IMR-90 (cell line): Measurements from ENCODE around the gene PAQR9. TPM values are rescaled to one million over a fixed set of nuclear protein-coding genes. Genes with fewer than 3 reads are reported as not detected.

Source experiments
- ATAC-seq: fragments of 200-7000 bp; cut with Tn5 transposase; 2 replicates; pipeline ENCODE4 v1.9.1; 2020; ENCODE audit warnings: low read depth, mild to moderate bottlenecking, moderate library complexity
- BruUV-seq: library from RNA; stranded (reverse); fragments of 400-500 nt; replicated peaks from 2 replicates; lab custom pipeline; 2021; lab: Mats Ljungman, UMichigan
- CTCF ChIA-PET: fragments of 300-600 bp; formaldehyde crosslinking; extraction: SDS; loops from one replicate; lab custom pipeline; 2021; ENCODE audit warnings: antibody characterized with exemption; lab: Yijun Ruan, JAX
- POLR2A ChIA-PET: fragments of 300-600 bp; sonication (Branson Sonifier 250); formaldehyde crosslinking; loops from one replicate; lab custom pipeline; 2022; ENCODE audit warnings: antibody characterized with exemption; ENCODE audit not compliant: unreplicated experiment; lab: Charles Lee
- DNase-seq: peaks from one replicate; pipeline ENCODE4 v3.0.0; 2013
- H2AFZ ChIP-seq: replicated peaks from 2 replicates; pipeline ENCODE3; 2013; ENCODE audit warnings: low read length, mild to moderate bottlenecking; ENCODE audit not compliant: poor library complexity
- H2AK5ac ChIP-seq: 2 replicates; pipeline ENCODE4 v1.6.1; 2013; ENCODE audit warnings: low read depth, low read length, inconsistent platforms
- H2AK9ac ChIP-seq: replicated peaks from 2 replicates; pipeline ENCODE3; 2013; ENCODE audit warnings: mild to moderate bottlenecking, low read depth, low read length, moderate library complexity; ENCODE audit not compliant: poor library complexity
- H2BK120ac ChIP-seq: 2 replicates; pipeline ENCODE4 v1.6.1; 2013; ENCODE audit warnings: low read depth, low read length, inconsistent platforms
- H2BK15ac ChIP-seq: 3 replicates; pipeline ENCODE4 v1.6.1; 2013; ENCODE audit warnings: low read depth, low read length, inconsistent platforms
- H2BK20ac ChIP-seq: 2 replicates; pipeline ENCODE4 v1.6.1; 2013; ENCODE audit warnings: low read depth, mild to moderate bottlenecking, inconsistent platforms, low read length, moderate library complexity
- H2BK5ac ChIP-seq: 2 replicates; pipeline ENCODE4 v1.6.1; 2013; ENCODE audit warnings: mild to moderate bottlenecking, low read depth, low read length, inconsistent platforms; ENCODE audit not compliant: poor library complexity, severe bottlenecking
- H3K14ac ChIP-seq: replicated peaks from 2 replicates; pipeline ENCODE4 v1.6.1; 2013; ENCODE audit warnings: low read depth, low read length, inconsistent platforms
- H3K18ac ChIP-seq: 2 replicates; pipeline ENCODE4 v1.6.1; 2013; ENCODE audit warnings: low read depth, low read length, control low read depth
- H3K23ac ChIP-seq: 2 replicates; pipeline ENCODE4 v1.6.1; 2013; ENCODE audit warnings: low read depth, low read length, inconsistent platforms
- H3K27ac ChIP-seq: 2 replicates; pipeline ENCODE4 v1.5.1; 2013; ENCODE audit warnings: mild to moderate bottlenecking, control low read depth, low read length; ENCODE audit not compliant: insufficient read depth
- H3K27me3 ChIP-seq: 2 replicates; pipeline ENCODE4 v1.6.1; 2013; ENCODE audit warnings: low read length; ENCODE audit not compliant: control insufficient read depth, insufficient read depth
- H3K36me3 ChIP-seq: 2 replicates; pipeline ENCODE4 v1.6.1; 2013; ENCODE audit warnings: low read length, mixed read lengths; ENCODE audit not compliant: control insufficient read depth, insufficient read depth
- H3K4ac ChIP-seq: 2 replicates; pipeline ENCODE4 v1.6.1; 2013; ENCODE audit warnings: low read depth, low read length, inconsistent platforms
- H3K4me1 ChIP-seq: 2 replicates; pipeline ENCODE4 v1.6.1; 2013; ENCODE audit warnings: low read length, mixed read lengths; ENCODE audit not compliant: control insufficient read depth, insufficient read depth
- H3K4me2 ChIP-seq: 2 replicates; pipeline ENCODE4 v1.6.1; 2013; ENCODE audit warnings: low read depth, mild to moderate bottlenecking, control low read depth, low read length, moderate library complexity
- H3K4me3 ChIP-seq: 2 replicates; pipeline ENCODE4 v1.5.1; 2013; ENCODE audit warnings: low read depth, mild to moderate bottlenecking, control low read depth, low read length, moderate library complexity; ENCODE audit not compliant: insufficient read depth
- H3K56ac ChIP-seq: 2 replicates; pipeline ENCODE4 v1.6.1; 2013; ENCODE audit warnings: low read length, inconsistent platforms; ENCODE audit not compliant: insufficient read depth; ENCODE audit errors: extremely low read depth
- H3K79me1 ChIP-seq, 2 experiments: 2 replicates each; pipeline ENCODE4 v1.6.1; 2013; ENCODE audit warnings: low read length in 2 of 2, inconsistent platforms in 1 of 2, low read depth in 1 of 2
- H3K9ac ChIP-seq: 2 replicates; pipeline ENCODE4 v1.6.1; 2013; ENCODE audit warnings: low read depth, low read length, control low read depth
- H3K9me1 ChIP-seq: 2 replicates; pipeline ENCODE4 v1.6.1; 2013; ENCODE audit warnings: low read length, inconsistent platforms; ENCODE audit not compliant: insufficient read depth
- H3K9me3 ChIP-seq: 2 replicates; pipeline ENCODE4 v1.6.1; 2013; ENCODE audit warnings: low read length; ENCODE audit not compliant: control insufficient read depth, insufficient read depth
- H4K20me1 ChIP-seq: 2 replicates; pipeline ENCODE4 v1.6.1; 2013; ENCODE audit warnings: low read length, inconsistent platforms; ENCODE audit not compliant: insufficient read depth
- H4K5ac ChIP-seq: 2 replicates; pipeline ENCODE4 v1.6.1; 2013; ENCODE audit warnings: mild to moderate bottlenecking, low read depth, low read length, control low read depth
- H4K8ac ChIP-seq, 2 experiments: 2 replicates each; pipeline ENCODE4 v1.6.1; 2013; ENCODE audit warnings: low read depth in 2 of 2, low read length in 2 of 2, control low read depth in 1 of 2, inconsistent platforms in 1 of 2
- H4K91ac ChIP-seq: 2 replicates; pipeline ENCODE4 v1.6.1; 2013; ENCODE audit warnings: low read depth, low read length, inconsistent platforms; ENCODE audit not compliant: insufficient read depth
- CEBPB ChIP-seq: IDR thresholded peaks from 2 replicates; pipeline ENCODE4 v1.6.1; 2012; ENCODE audit warnings: low read depth, low read length, improper control_type of control experiment
- CTCF ChIP-seq: conservative IDR thresholded peaks from 2 replicates; pipeline ENCODE4 v1.5.1; 2012; ENCODE audit warnings: mild to moderate bottlenecking, low read depth, low read length, improper control_type of control experiment
- FOS ChIP-seq: fragments of 150-350 bp; IDR thresholded peaks from 2 replicates; pipeline ENCODE4 v1.6.1; 2016; ENCODE audit warnings: low read depth, low read length
- NFE2L2 ChIP-seq: fragments of 150-350 bp; IDR thresholded peaks from 2 replicates; pipeline ENCODE4 v1.6.1; 2016; ENCODE audit warnings: low read depth, mild to moderate bottlenecking, low read length
- POLR2A ChIP-seq: IDR thresholded peaks from 2 replicates; pipeline ENCODE4 v1.6.1; 2012; ENCODE audit warnings: mild to moderate bottlenecking, low read depth, low read length
- RAD21 ChIP-seq: IDR thresholded peaks from 2 replicates; pipeline ENCODE4 v1.6.1; 2012; ENCODE audit warnings: low read length, improper control_type of control experiment
- SMC3 ChIP-seq: fragments of 150-350 bp; IDR thresholded peaks from 2 replicates; pipeline ENCODE4 v1.6.1; 2016; ENCODE audit warnings: low read depth, mild to moderate bottlenecking, antibody characterized with exemption, low read length, moderate library complexity
- WGBS, 2 experiments: methylation state at CpG; one replicate each; pipeline versions ENCODE4 v1.1.5 to v1.1.7; 2013; ENCODE audit warnings: missing lambda C conversion rate in 2 of 2; ENCODE audit not compliant: insufficient read length in 1 of 2; ENCODE audit errors: extremely low coverage in 2 of 2; 5-methylcytosine and 5-hydroxymethylcytosine counted together
- dilution Hi-C: fragments of 300-500 bp; cut with HindIII; formaldehyde crosslinking; loops from one replicate; pipeline ENCODE4 v1.14.3; 2018; ENCODE audit warnings: low sequenced_read_pairs; ENCODE audit not compliant: unreplicated experiment
- in situ Hi-C: fragments of 300-500 bp; cut with MboI; formaldehyde crosslinking; loops from 3 replicates; pipeline ENCODE4 v1.14.3; 2019; ENCODE audit warnings: low sequenced_read_pairs, inconsistent platforms, mixed read lengths
- intact Hi-C: fragments of 100-400 bp; cut with micrococcal nuclease; formaldehyde crosslinking; loops from 2 replicates; pipeline ENCODE4 v1.10.0; 2022
- polyA plus RNA-seq, 3 experiments: library from polyadenylated mRNA; depleted of rRNA; stranded (reverse); fragments of >200 nt; gene quantifications; 2 replicates each; pipeline ENCODE4 v1.2.3, GENCODE V29; 2012; ENCODE audit warnings: low replicate concordance in 1 of 3
- total RNA-seq: library from RNA; depleted of rRNA; stranded (reverse); fragments of >200 nt; gene quantifications from 2 replicates; pipeline ENCODE4 v1.2.3, GENCODE V29; 2012

Gene PAQR9
- total and polyA plus RNA-seq, 2 of the 4 experiments (the other 2 are of a cell fraction), result 0.05 TPM; not detected in 1

- no peak overlapping the region for H3K23ac ChIP-seq
- no TSS peak for BruUV-seq
- H3K79me1 ChIP-seq, result no peaks in the 10 kb centered on the region
- no peak overlapping the region for H3K4ac ChIP-seq
- no peak overlapping the region for H2AK5ac ChIP-seq
- intact Hi-C loops (loop anchor here (1.0 kb wide), 3 partner anchors 66 to 408 kb away; no protein-coding TSS in a partner anchor), in situ Hi-C loops (loop anchor here (5.0 kb wide), 2 partner anchors 162 to 407 kb away; no protein-coding TSS in a partner anchor), dilution Hi-C loops (no loop called here)
- H4K91ac ChIP-seq, result no peak overlapping the region
- no CpG with 5 or more reads among the region's 4 CpGs for WGBS, 2 experiments
- H3K56ac ChIP-seq, result no peak overlapping the region
- no peak overlapping the region for H2BK5ac ChIP-seq
- H4K8ac ChIP-seq, result no peak overlapping the region
- no peak overlapping the region for H3K27ac ChIP-seq
- H4K5ac ChIP-seq, result no peak overlapping the region
- H2BK120ac ChIP-seq, result no peak overlapping the region
- no peak overlapping the region for H3K18ac ChIP-seq
- CTCF ChIA-PET, result interaction anchor here (0.9 kb wide), 1 partner anchor 226 kb away, joined by 3 read pairs; no protein-coding TSS in a partner anchor
- H3K9ac ChIP-seq, result no peak overlapping the region
- H3K4me1 ChIP-seq, result peaks cover 2% of the 10 kb centered on the region; the same call in 1 of the 2 replicates
- no peaks in the 10 kb centered on the region; the same call in 1 of the 2 replicates for H3K27me3 ChIP-seq
- ATAC-seq (peak; percentile 66), DNase-seq (peak; percentile 72)
- H3K9me3 ChIP-seq, result no peaks in the 10 kb centered on the region
- H2BK15ac ChIP-seq, result no peak overlapping the region
- H2BK20ac ChIP-seq, result no peak overlapping the region
- no peak overlapping the region for H2AFZ ChIP-seq
- no peak overlapping the region for H2AK9ac ChIP-seq
- H3K4me3 ChIP-seq, result no peak overlapping the region
- H3K36me3 ChIP-seq, result no peaks in the 10 kb centered on the region
- H4K20me1 ChIP-seq, result no peaks in the 10 kb centered on the region
- no peak overlapping the region for H3K4me2 ChIP-seq
- no peak overlapping the region for H3K14ac ChIP-seq
- no peaks in the 10 kb centered on the region; the same call in 1 of the 2 replicates for H3K9me1 ChIP-seq
- POLR2A ChIA-PET, result no interaction called here
- TF ChIP-seq NFE2L2 (no peak), CEBPB (peak; percentile 57), SMC3 (peak; percentile 66), CTCF (peak; percentile 78), RAD21 (peak; percentile 81), FOS (no peak), POLR2A (no peak)
Observed at GRCh38 chr3:142993958-142994442, 30.5 kb upstream of the PAQR9 start.
